Suprapubic skin (tissue), 3 donors: Measurements from ENCODE around the gene SDHAF3.

ENCODE experiments used
- EP300 ChIP-seq: sonication (generic); formaldehyde crosslinking; IDR thresholded peaks from one replicate; pipeline ENCODE4 v1.6.1; 2017; ENCODE audit warnings: antibody characterized with exemption
- TF ChIP-seq, protein P1 (sequence below), 2 donors: fragments of 200-600 bp in 1 of 2; fragments of 450-650 bp in 1 of 2; sonication (generic) in 1 of 2; IDR thresholded peaks; one replicate each; pipeline ENCODE4 v1.5.1; 2016 to 2019; ENCODE audit warnings: antibody characterized with exemption in 2 of 2, mild to moderate bottlenecking in 1 of 2, moderate library complexity in 1 of 2

- TF ChIP-seq EP300: no peak
- TF ChIP-seq, protein P1, sequence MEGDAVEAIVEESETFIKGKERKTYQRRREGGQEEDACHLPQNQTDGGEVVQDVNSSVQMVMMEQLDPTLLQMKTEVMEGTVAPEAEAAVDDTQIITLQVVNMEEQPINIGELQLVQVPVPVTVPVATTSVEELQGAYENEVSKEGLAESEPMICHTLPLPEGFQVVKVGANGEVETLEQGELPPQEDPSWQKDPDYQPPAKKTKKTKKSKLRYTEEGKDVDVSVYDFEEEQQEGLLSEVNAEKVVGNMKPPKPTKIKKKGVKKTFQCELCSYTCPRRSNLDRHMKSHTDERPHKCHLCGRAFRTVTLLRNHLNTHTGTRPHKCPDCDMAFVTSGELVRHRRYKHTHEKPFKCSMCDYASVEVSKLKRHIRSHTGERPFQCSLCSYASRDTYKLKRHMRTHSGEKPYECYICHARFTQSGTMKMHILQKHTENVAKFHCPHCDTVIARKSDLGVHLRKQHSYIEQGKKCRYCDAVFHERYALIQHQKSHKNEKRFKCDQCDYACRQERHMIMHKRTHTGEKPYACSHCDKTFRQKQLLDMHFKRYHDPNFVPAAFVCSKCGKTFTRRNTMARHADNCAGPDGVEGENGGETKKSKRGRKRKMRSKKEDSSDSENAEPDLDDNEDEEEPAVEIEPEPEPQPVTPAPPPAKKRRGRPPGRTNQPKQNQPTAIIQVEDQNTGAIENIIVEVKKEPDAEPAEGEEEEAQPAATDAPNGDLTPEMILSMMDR (IDR thresholded peaks at IDR 0.05): no peak
Observed at GRCh38 chr7:97079300-97079699, 38.2 kb upstream of the SDHAF3 start.
